Thyroid gland (tissue), 4 donors: Measurements from ENCODE around the gene CIDEA.

ENCODE experiments used
- CTCF ChIP-seq, 6 experiments: fragments of 200-600 bp in 3 of 6; fragments of 450-650 bp in 3 of 6; sonication (generic) in 3 of 6; IDR thresholded peaks; one replicate each; pipeline ENCODE4 v1.5.1; 2016 to 2019; ENCODE audit warnings: antibody characterized with exemption in 6 of 6, mild to moderate bottlenecking in 2 of 6, inconsistent platforms in 1 of 6, moderate library complexity in 1 of 6
- POLR2A ChIP-seq, 2 donors: fragments of 450-650 bp; IDR thresholded peaks; one replicate each; pipeline ENCODE4 v1.6.1; 2017; ENCODE audit warnings: antibody characterized with exemption in 2 of 2, mild to moderate bottlenecking in 2 of 2, moderate library complexity in 1 of 2

GRCh38 chr18:12309683-12310198, 55.6 kb downstream of the CIDEA start:
- TF ChIP-seq CTCF (IDR thresholded peaks at IDR 0.05) (no peak), POLR2A (IDR thresholded peaks at IDR 0.05) (no peak)
